ENCODE results near the gene PGPEP1. TPM values are rescaled to one million over a fixed set of nuclear protein-coding genes. Genes with fewer than 3 reads are reported as not detected.
"Not testable (repeated sequence)": the region's sequence is repeated elsewhere in the genome, so short reads cannot be mapped to it uniquely, and the experiment has no call there.

PGPEP1 gene
- total RNA-seq, 1 donor from 2014 or later, result 32.1 TPM

GRCh38 chr19:18389726-18390064 is 49.3 kb downstream of the PGPEP1 start:
- DNase-seq (ENCODE audit: low read depth), result no peak

GRCh38 chr19:18390065-18390907 is 49.9 kb downstream of the PGPEP1 start:
- DNase-seq (ENCODE audit: low read depth), result no peak

GRCh38 chr19:18391509-18392075 is 51.2 kb downstream of the PGPEP1 start:
- no peak for DNase-seq (ENCODE audit: low read depth)

- no peak for DNase-seq (ENCODE audit: low read depth)
Observed at GRCh38 chr19:18392417-18392816, 52.0 kb downstream of the PGPEP1 start.

- no peak for DNase-seq (ENCODE audit: low read depth)
Observed at GRCh38 chr19:18392926-18393325, 52.5 kb downstream of the PGPEP1 start.

GRCh38 chr19:18393836-18394235 is 53.4 kb downstream of the PGPEP1 start:
- no peak for DNase-seq (ENCODE audit: low read depth)

GRCh38 chr19:18396471-18397241 is 56.3 kb downstream of the PGPEP1 start:
- DNase-seq (ENCODE audit: low read depth), result no peak

GRCh38 chr19:18397242-18398202 is 57.1 kb downstream of the PGPEP1 start, which contains the start of gene LRRC25:
TSS of gene LRRC25 (minus strand) at chr19:18397622. CDS start at chr19:18396963, 659 bp downstream.
- DNase-seq (ENCODE audit: low read depth), result no peak

- no peak for DNase-seq (ENCODE audit: low read depth)
Observed at GRCh38 chr19:18399008-18399407, 58.6 kb downstream of the PGPEP1 start.

GRCh38 chr19:18401580-18402112 is 61.2 kb downstream of the PGPEP1 start:
- DNase-seq (ENCODE audit: low read depth), result peak; percentile 53

- not testable (repeated sequence) for DNase-seq (ENCODE audit: low read depth)
Observed at GRCh38 chr19:18402455-18403248, 62.3 kb downstream of the PGPEP1 start.

- not testable (repeated sequence) for DNase-seq (ENCODE audit: low read depth)
Observed at GRCh38 chr19:18405754-18406153, 65.4 kb downstream of the PGPEP1 start.

GRCh38 chr19:18406749-18407148 is 66.4 kb downstream of the PGPEP1 start:
- DNase-seq (ENCODE audit: low read depth), result no peak

- DNase-seq (ENCODE audit: low read depth), result peak; percentile 44
Observed at GRCh38 chr19:18408053-18408476, 67.7 kb downstream of the PGPEP1 start.

- DNase-seq (ENCODE audit: low read depth), result no peak
Observed at GRCh38 chr19:18412610-18413239, 72.3 kb downstream of the PGPEP1 start.

GRCh38 chr19:18414504-18415177 is 74.2 kb downstream of the PGPEP1 start:
- peak; percentile 57 for DNase-seq (ENCODE audit: low read depth)

- no peak for DNase-seq (ENCODE audit: low read depth)
Observed at GRCh38 chr19:18415178-18415867, 74.9 kb downstream of the PGPEP1 start.

GRCh38 chr19:18416778-18417249 is 76.4 kb downstream of the PGPEP1 start:
- peak; percentile 71 for DNase-seq (ENCODE audit: low read depth)

Measured in myocyte (in vitro differentiated cells).